Kidney epithelial cell (primary cell): Measurements from ENCODE around the gene NAV2. TPM values are rescaled to one million over a fixed set of nuclear protein-coding genes. Genes with fewer than 3 reads are reported as not detected.

Source experiments
- DNase-seq: peaks from one replicate; pipeline ENCODE4 v3.0.0-alpha.2; 2010; ENCODE audit warnings: low read depth
- H3K27me3 ChIP-seq: 2 replicates; pipeline ENCODE4 v1.6.0; 2011; ENCODE audit warnings: low read length; ENCODE audit not compliant: control insufficient read depth, insufficient read depth
- H3K36me3 ChIP-seq: 2 replicates; pipeline ENCODE4 v1.5.1; 2011; ENCODE audit warnings: low read length; ENCODE audit not compliant: control insufficient read depth, insufficient read depth
- H3K4me3 ChIP-seq: 2 replicates; pipeline ENCODE4 v1.5.1; 2011; ENCODE audit warnings: low read depth, mild to moderate bottlenecking, control low read depth, low read length
- total RNA-seq: library from RNA; depleted of rRNA; stranded (reverse); fragments of >200 nt; gene quantifications from 2 replicates; pipeline ENCODE4 v1.2.3, GENCODE V29; 2015
- TF ChIP-seq, protein P1 (sequence below): IDR thresholded peaks from 2 replicates; pipeline ENCODE4 v1.5.1; 2011; ENCODE audit warnings: mild to moderate bottlenecking, moderate library complexity, low read length, control low read depth, inconsistent platforms; ENCODE audit not compliant: insufficient read depth, poor library complexity, severe bottlenecking

The NAV2 gene
- total RNA-seq, 1 donor from 2014 or later, result 41.5 TPM

DNA sequence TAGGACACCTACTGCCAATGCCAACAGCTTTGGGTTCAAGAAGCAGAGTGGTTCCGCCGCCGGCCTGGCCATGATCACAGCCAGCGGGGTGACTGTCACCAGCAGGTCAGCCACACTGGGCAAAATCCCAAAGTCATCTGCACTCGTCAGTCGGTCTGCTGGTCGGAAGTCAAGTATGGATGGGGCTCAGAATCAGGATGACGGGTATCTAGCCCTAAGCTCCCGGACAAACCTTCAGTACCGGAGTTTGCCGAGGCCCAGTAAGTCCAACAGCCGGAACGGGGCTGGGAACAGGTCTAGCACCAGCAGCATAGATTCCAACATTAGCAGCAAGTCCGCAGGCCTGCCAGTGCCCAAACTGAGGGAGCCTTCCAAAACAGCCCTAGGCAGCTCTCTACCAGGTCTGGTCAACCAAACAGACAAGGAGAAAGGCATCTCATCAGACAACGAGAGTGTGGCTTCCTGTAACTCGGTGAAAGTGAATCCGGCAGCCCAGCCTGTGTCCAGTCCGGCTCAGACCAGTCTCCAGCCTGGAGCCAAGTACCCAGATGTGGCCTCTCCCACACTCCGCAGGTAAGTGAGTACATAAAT, 332.6 kb downstream of the NAV2 start:
- DNase-seq, result no peak
- Histone ChIP-seq H3K27me3 (no peaks in the 10 kb centered on the region), H3K4me3 (no peak overlapping the region), H3K36me3 (no peaks in the 10 kb centered on the region)
- TF ChIP-seq, protein P1, sequence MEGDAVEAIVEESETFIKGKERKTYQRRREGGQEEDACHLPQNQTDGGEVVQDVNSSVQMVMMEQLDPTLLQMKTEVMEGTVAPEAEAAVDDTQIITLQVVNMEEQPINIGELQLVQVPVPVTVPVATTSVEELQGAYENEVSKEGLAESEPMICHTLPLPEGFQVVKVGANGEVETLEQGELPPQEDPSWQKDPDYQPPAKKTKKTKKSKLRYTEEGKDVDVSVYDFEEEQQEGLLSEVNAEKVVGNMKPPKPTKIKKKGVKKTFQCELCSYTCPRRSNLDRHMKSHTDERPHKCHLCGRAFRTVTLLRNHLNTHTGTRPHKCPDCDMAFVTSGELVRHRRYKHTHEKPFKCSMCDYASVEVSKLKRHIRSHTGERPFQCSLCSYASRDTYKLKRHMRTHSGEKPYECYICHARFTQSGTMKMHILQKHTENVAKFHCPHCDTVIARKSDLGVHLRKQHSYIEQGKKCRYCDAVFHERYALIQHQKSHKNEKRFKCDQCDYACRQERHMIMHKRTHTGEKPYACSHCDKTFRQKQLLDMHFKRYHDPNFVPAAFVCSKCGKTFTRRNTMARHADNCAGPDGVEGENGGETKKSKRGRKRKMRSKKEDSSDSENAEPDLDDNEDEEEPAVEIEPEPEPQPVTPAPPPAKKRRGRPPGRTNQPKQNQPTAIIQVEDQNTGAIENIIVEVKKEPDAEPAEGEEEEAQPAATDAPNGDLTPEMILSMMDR, result no peak

DNA sequence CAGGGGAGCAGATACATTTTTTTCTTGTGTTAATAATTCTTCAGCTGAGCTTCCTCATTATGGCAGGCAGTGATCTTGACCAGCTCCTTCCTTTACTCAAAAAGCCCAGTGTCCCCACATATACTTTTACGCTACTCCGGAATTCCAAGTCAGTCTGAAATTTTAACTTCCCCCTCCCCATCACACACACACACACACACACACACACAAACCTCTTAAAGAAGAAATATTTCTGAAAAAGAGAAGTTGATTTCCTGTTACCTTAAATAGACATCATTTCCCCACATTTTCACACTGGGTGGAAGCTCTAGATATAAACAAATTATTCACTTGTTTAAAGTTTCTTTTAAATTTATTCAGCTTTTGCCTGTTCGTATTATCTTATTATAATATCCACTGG, 333.8 kb downstream of the NAV2 start:
- no peak for DNase-seq
- no peak overlapping the region for H3K4me3 ChIP-seq
- no peaks in the 10 kb centered on the region for H3K27me3 ChIP-seq
- H3K36me3 ChIP-seq, result no peaks in the 10 kb centered on the region
- TF ChIP-seq, protein P1, result no peak

- Histone ChIP-seq H3K27me3 (no peaks in the 10 kb centered on the region), H3K36me3 (no peaks in the 10 kb centered on the region), H3K4me3 (no peak overlapping the region)
- TF ChIP-seq, protein P1, result no peak
- DNase-seq, result no peak
Observed at GRCh38 chr11:20047006-20047768, 334.6 kb downstream of the NAV2 start.

- Histone ChIP-seq H3K4me3 (no peak overlapping the region), H3K36me3 (no peaks in the 10 kb centered on the region), H3K27me3 (no peaks in the 10 kb centered on the region)
- TF ChIP-seq, protein P1, result no peak
- no peak for DNase-seq
Observed at GRCh38 chr11:20047769-20048154, 335.1 kb downstream of the NAV2 start.

DNA sequence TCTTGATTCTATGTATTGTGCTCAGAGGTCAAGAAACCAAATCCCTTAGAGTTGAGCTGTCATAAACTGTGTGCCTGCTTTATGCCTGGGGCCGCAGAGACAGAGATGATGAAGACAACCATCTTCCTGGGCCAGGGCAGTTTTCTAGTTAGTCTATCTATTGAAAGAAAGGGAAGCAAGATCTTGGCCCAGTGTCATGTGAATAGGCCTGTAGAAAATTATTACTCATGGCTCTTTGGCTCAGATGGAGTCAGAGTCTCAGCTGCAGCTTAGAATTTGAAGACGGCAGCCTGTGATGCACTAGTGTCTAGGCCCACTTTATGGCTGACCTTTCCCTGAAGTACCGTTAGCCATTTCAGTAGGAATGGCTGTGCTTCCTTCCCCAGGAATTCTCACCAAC, 335.6 kb downstream of the NAV2 start:
- H3K27me3 ChIP-seq, result no peaks in the 10 kb centered on the region
- TF ChIP-seq, protein P1, result no peak
- no peaks in the 10 kb centered on the region for H3K36me3 ChIP-seq
- no peak overlapping the region for H3K4me3 ChIP-seq
- DNase-seq, result no peak

GRCh38 chr11:20048707-20049106, 336.1 kb downstream of the NAV2 start:
- no peaks in the 10 kb centered on the region for H3K36me3 ChIP-seq
- TF ChIP-seq, protein P1, result no peak
- no peaks in the 10 kb centered on the region for H3K27me3 ChIP-seq

More at GRCh38 chr11:20048707-20049106, 336.1 kb downstream of the NAV2 start:
- DNase-seq, result no peak
- H3K4me3 ChIP-seq, result no peak overlapping the region
